Transverse colon (tissue), 4 donors: ENCODE results near the gene FAM241A.

Experiments
- CTCF ChIP-seq, 5 experiments: fragments of 200-600 bp in 3 of 5; fragments of 450-650 bp in 2 of 5; sonication (generic) in 3 of 5; IDR thresholded peaks; 1 replicate in 2 of 5; 2 replicates in 3 of 5; pipeline ENCODE4 v1.5.1; 2016 to 2017; ENCODE audit warnings: antibody characterized with exemption in 5 of 5, inconsistent platforms in 3 of 5, mild to moderate bottlenecking in 2 of 5, moderate library complexity in 1 of 5
- POLR2A ChIP-seq: fragments of 450-650 bp; IDR thresholded peaks from one replicate; pipeline ENCODE4 v1.6.1; 2016; ENCODE audit warnings: antibody characterized with exemption, mild to moderate bottlenecking, moderate library complexity
- POLR2AphosphoS5 ChIP-seq, 3 donors: sonication (generic); formaldehyde crosslinking; IDR thresholded peaks; one replicate each; pipeline ENCODE4 v1.6.1; 2016; ENCODE audit warnings: antibody characterized with exemption in 3 of 3

GRCh38 chr4:112213091-112213490 lies 67.8 kb downstream of the FAM241A start:
- TF ChIP-seq CTCF (IDR thresholded peaks at IDR 0.05) (no peak), POLR2AphosphoS5 (IDR thresholded peaks at IDR 0.05) (no peak), POLR2A (no peak)
